ENCODE results near the gene EIF4ENIF1. TPM values are rescaled to one million over a fixed set of nuclear protein-coding genes. Genes with fewer than 3 reads are reported as not detected.

The EIF4ENIF1 gene
- total and polyA plus RNA-seq, 2 donors (not counting 1 experiment from before 2014, with no cell fraction given): 13.9 to 25.7 TPM

DNA sequence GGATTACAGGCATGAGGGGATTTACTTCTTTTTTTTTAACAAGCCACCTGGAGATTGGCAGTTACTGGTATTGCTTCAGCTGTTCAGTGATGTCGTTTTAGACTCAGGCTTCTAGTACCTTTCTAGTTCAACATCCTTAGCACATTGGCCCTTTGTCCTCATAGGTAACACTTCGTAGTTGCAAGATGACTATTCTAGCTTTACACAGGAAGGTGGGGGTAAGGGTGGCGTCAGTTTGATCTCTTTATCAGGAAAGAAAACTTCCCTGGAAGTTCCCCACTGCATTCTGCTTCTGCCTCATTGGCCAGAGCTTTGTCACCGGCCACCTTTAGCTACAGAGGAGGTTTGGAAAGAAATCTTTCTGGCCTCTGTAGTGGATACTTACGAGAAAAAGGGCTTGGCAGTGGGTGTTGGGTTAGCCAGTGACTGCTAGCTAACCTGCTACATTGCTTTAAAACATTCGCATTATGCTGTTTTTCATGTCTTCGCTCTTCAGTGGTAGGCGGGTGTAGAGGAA, 47.4 kb upstream of the EIF4ENIF1 start:
- TF ChIP-seq, protein P1, sequence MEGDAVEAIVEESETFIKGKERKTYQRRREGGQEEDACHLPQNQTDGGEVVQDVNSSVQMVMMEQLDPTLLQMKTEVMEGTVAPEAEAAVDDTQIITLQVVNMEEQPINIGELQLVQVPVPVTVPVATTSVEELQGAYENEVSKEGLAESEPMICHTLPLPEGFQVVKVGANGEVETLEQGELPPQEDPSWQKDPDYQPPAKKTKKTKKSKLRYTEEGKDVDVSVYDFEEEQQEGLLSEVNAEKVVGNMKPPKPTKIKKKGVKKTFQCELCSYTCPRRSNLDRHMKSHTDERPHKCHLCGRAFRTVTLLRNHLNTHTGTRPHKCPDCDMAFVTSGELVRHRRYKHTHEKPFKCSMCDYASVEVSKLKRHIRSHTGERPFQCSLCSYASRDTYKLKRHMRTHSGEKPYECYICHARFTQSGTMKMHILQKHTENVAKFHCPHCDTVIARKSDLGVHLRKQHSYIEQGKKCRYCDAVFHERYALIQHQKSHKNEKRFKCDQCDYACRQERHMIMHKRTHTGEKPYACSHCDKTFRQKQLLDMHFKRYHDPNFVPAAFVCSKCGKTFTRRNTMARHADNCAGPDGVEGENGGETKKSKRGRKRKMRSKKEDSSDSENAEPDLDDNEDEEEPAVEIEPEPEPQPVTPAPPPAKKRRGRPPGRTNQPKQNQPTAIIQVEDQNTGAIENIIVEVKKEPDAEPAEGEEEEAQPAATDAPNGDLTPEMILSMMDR (conservative IDR thresholded peaks at IDR 0.05 in 1 of 2, IDR thresholded peaks at IDR 0.05 in 1 of 2; ENCODE audit: low read depth in 1 of 2, low read length in 2 of 2): no peak
- TF ChIP-seq EZH2 (IDR thresholded peaks at IDR 0.05; ENCODE audit: low read length, missing control alignments): no peak
- Histone ChIP-seq H3K4me2 (ENCODE audit: extremely low read depth, insufficient read depth, low read length) (no peak overlapping the region), H3K79me2 (ENCODE audit: control insufficient read depth, insufficient read depth, low read length) (no peaks in the 10 kb centered on the region)

DNA sequence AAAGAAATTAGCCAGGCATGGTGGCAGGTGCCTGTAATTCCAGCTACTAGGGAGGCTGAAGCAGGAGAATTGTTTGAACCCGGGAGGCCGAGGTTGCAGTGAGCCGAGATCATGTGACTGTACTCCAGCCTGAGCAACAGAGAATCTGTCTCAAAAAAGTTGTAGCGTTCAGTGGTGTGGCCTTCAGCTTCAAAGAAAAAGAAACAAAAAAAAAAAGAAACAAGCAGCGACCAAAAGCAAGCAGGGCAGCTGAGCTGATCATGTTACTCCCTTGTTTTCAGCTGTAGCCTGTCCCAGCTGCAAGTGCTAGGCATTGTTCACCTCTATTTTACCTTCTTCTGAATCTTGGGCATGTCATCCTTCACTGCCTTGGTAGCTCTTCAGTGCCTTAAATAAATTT, 43.7 kb upstream of the EIF4ENIF1 start:
- H2AFZ ChIP-seq (ENCODE audit: low read length): no peak overlapping the region
- no peaks in the 10 kb centered on the region for H3K79me2 ChIP-seq (ENCODE audit: control insufficient read depth, insufficient read depth, low read length)
- no peaks in the 10 kb centered on the region for H3K9me3 ChIP-seq (ENCODE audit: control insufficient read depth, insufficient read depth, low read depth, low read length)
- peaks cover 4% of the 10 kb centered on the region for H3K4me1 ChIP-seq (ENCODE audit: control insufficient read depth, extremely low read depth, insufficient read depth, low read length)
- H3K36me3 ChIP-seq (ENCODE audit: control insufficient read depth, insufficient read depth, low read length): no peaks in the 10 kb centered on the region
- H3K9ac ChIP-seq (ENCODE audit: insufficient read depth, low read length): no peak overlapping the region
- TF ChIP-seq, protein P1 (conservative IDR thresholded peaks at IDR 0.05 in 1 of 2, IDR thresholded peaks at IDR 0.05 in 1 of 2; ENCODE audit: low read depth in 1 of 2, low read length in 2 of 2): no peak
- no peak for TF ChIP-seq EZH2 (IDR thresholded peaks at IDR 0.05; ENCODE audit: low read length, missing control alignments)
- no peak overlapping the region for H3K4me2 ChIP-seq (ENCODE audit: extremely low read depth, insufficient read depth, low read length)
- H4K20me1 ChIP-seq (ENCODE audit: control insufficient read depth, extremely low read depth, insufficient read depth, low read length): no peaks in the 10 kb centered on the region
- no peak for DNase-seq (ENCODE audit: low read depth in 2 of 2)
- H3K4me3 ChIP-seq (replicated peaks in 1 of 4; ENCODE audit: control extremely low read depth in 1 of 4, insufficient read depth in 1 of 4, low read depth in 3 of 4, low read length in 4 of 4): no peak overlapping the region
- no peaks in the 10 kb centered on the region for H3K27me3 ChIP-seq (ENCODE audit: control insufficient read depth, insufficient read depth, low read length)
- H3K27ac ChIP-seq (ENCODE audit: insufficient read depth, low read length): no peak overlapping the region

More for the DNA sequence above, 47.4 kb upstream of the EIF4ENIF1 start:
- Histone ChIP-seq H3K9ac (ENCODE audit: insufficient read depth, low read length) (no peak overlapping the region), H3K9me3 (ENCODE audit: control insufficient read depth, insufficient read depth, low read depth, low read length) (no peaks in the 10 kb centered on the region), H2AFZ (ENCODE audit: low read length) (no peak overlapping the region), H4K20me1 (ENCODE audit: control insufficient read depth, extremely low read depth, insufficient read depth, low read length) (no peaks in the 10 kb centered on the region), H3K27me3 (ENCODE audit: control insufficient read depth, insufficient read depth, low read length) (no peaks in the 10 kb centered on the region), H3K36me3 (ENCODE audit: control insufficient read depth, insufficient read depth, low read length) (no peaks in the 10 kb centered on the region), H3K4me1 (ENCODE audit: control insufficient read depth, extremely low read depth, insufficient read depth, low read length) (no peaks in the 10 kb centered on the region), H3K27ac (ENCODE audit: insufficient read depth, low read length) (no peak overlapping the region), H3K4me3 (replicated peaks in 1 of 4; ENCODE audit: control extremely low read depth in 1 of 4, insufficient read depth in 1 of 4, low read depth in 3 of 4, low read length in 4 of 4) (no peak overlapping the region)
- no peak for DNase-seq (ENCODE audit: low read depth in 2 of 2)

DNA sequence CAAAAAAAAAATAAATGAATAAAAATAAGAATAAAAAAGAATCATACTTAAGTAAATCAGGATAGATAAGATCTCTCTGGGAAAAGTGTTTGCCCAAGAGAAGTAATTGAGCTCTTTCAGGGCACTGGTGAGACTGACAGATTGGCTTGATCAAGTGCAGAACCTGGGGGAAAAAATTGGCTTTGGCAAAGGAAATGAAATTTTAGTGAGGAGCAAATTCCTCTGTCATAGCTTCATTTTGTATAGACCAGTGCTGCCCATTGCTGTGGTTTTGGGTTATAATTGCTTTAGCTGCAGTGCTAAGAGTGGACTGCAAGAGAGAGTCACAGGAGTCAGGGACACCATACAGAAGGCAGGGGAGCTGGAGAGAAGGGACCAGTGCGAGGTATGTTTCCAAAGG, 42.4 kb upstream of the EIF4ENIF1 start:
- Histone ChIP-seq H3K9ac (ENCODE audit: insufficient read depth, low read length) (no peak overlapping the region), H4K20me1 (ENCODE audit: control insufficient read depth, extremely low read depth, insufficient read depth, low read length) (no peaks in the 10 kb centered on the region), H3K36me3 (ENCODE audit: control insufficient read depth, insufficient read depth, low read length) (no peaks in the 10 kb centered on the region), H3K4me1 (ENCODE audit: control insufficient read depth, extremely low read depth, insufficient read depth, low read length) (peaks cover 4% of the 10 kb centered on the region), H3K4me2 (ENCODE audit: extremely low read depth, insufficient read depth, low read length) (no peak overlapping the region), H2AFZ (ENCODE audit: low read length) (no peak overlapping the region), H3K79me2 (ENCODE audit: control insufficient read depth, insufficient read depth, low read length) (no peaks in the 10 kb centered on the region), H3K27me3 (ENCODE audit: control insufficient read depth, insufficient read depth, low read length) (no peaks in the 10 kb centered on the region), H3K27ac (ENCODE audit: insufficient read depth, low read length) (no peak overlapping the region), H3K4me3 (replicated peaks in 1 of 4; ENCODE audit: control extremely low read depth in 1 of 4, insufficient read depth in 1 of 4, low read depth in 3 of 4, low read length in 4 of 4) (no peak overlapping the region), H3K9me3 (ENCODE audit: control insufficient read depth, insufficient read depth, low read depth, low read length) (no peaks in the 10 kb centered on the region)
- TF ChIP-seq, protein P1 (conservative IDR thresholded peaks at IDR 0.05 in 1 of 2, IDR thresholded peaks at IDR 0.05 in 1 of 2; ENCODE audit: low read depth in 1 of 2, low read length in 2 of 2): no peak
- TF ChIP-seq EZH2 (IDR thresholded peaks at IDR 0.05; ENCODE audit: low read length, missing control alignments): no peak
- DNase-seq (ENCODE audit: low read depth in 2 of 2): peak in 1 of 2 donors; percentile 59

Data from fibroblast of lung (primary cell).